NCI-H1092 (cell line): ENCODE results near the gene UGCG.
"Not testable (repeated sequence)": the region's sequence is repeated elsewhere in the genome, so short reads cannot be mapped to it uniquely, and the experiment has no call there.

ENCODE experiments used
- DNase-seq: peaks from one replicate; lab custom pipeline; 2025; lab: John Stamatoyannopoulos, UW

Gene UGCG

DNA sequence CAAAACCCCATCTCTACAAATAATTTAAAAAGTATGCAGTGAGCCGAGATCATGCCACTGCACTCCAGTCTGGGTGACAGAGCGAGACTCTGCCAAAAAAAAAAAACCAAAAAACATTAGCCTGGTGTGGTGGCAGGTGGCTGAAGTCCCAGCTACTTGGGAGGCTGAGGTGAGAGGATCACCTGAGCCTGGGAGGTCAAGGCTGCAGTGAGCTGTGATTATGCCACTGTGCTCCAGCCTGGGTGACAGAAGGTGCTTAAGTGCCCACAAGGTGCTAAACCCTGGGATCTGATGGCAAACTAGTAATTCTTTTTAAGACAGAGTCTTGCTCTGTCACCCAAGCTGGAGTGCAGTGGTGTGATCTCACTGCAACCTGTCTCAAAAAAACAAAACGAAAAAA, 5.7 kb upstream of the UGCG start:
- not testable (repeated sequence) for DNase-seq

DNA sequence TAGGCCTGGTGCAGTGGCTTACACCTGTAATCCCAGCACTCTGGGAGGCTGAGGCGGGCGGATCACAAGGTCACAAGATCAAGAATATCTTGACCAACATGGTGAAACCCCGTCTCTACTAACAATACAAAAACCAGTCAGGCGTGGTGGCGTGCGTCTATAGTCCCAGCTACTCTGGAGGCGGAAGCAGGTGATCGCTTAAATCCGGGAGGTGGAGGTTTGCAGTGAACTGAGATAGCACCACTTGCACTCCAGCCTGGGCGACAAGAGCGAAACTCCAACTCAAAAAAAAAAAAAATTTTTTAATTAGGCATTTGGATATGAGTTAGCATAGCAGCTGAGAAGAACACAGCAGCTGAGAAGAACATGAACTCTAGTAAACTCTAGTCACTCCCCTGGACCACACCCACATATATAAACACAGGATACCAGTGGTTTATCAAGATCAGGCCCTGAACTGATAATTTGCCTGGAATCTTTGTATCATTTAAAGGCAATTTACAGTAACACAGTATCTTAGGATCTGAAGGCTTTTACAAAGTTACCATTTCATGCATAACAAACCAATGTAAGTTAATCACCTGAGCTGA, 4.6 kb upstream of the UGCG start:
- no peak for DNase-seq

DNA sequence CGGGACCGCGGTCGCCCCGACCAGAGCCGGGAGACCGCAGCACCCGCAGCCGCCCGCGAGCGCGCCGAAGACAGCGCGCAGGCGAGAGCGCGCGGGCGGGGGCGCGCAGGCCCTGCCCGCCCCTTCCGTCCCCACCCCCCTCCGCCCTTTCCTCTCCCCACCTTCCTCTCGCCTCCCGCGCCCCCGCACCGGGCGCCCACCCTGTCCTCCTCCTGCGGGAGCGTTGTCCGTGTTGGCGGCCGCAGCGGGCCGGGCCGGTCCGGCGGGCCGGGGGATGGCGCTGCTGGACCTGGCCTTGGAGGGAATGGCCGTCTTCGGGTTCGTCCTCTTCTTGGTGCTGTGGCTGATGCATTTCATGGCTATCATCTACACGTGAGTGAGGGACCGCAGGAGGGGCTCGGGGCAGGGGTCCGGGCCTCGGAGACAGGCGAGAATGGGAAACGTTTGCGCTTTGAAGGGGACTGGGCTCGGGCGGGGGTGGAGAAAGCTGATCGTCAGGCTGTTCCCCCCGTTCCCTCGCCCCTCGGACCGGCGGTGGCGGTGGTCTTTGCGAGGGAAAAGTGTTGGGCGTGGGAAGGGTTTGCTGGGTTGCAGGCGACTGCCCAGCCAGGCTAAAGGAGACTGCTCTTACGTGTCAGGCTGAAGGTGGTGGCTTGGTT, 457 bp downstream of the UGCG start:
- DNase-seq = peak; percentile 65

DNA sequence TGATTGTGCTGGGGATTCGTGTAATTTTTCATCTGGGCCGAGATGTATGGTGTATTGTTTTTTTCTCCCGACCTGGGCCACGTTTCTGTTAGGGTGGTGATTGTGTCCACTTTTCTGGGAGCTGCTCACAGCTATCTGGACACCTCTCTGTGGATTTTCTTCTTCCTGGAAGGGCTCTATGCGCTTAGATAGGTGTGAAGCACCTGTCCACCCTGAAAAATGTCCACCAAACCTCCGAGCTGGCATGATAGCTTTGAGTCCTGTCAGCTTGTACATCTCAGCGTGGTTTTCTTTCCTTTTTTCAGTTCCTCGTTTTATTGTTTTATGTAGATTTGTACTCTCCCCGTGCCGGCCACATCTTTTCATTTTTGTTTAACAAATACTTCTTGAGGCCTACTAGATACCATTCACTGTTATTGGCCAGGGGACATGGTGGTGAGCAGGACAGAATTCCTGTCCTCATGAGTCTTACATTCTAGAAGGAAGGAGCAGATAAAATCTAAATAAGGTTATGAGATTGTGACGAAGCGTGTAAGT, 1.1 kb downstream of the UGCG start:
- peak; percentile 38 for DNase-seq

DNA sequence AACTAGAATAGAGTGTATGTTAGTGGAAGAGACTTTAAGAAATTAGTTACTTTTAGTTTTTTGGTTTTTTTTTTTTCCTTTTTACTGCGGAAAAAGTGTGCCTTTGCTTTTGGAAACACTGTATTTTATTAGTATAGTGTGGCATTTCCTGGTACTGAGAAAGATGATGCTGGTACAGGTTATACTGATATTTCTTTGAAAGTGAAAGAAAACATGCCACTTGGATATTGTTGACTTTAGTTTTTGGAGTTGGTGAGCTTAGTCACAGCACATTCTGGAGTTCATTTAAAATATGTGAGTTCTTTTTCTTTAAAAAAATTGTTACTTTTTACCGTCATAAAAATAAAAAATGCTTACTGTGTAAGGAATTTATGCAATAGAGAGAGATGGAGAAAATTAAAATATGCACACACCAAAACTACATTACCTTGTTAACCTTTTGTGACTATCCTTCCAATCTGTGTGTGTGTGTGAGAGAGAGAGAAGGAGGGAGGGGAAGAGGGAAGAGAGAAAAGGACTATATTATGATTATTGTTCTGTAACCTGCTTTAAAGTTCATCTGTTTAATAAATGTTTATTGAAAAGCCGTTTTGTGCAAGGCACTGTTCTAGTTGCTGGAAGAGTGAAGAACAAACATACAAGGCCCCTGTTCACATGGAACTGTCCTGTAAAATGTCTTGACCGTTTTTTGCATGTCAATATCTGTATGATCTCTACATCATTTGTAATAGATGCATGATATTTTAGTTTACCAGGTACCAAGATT, 1.9 kb downstream of the UGCG start:
- no peak for DNase-seq

DNA sequence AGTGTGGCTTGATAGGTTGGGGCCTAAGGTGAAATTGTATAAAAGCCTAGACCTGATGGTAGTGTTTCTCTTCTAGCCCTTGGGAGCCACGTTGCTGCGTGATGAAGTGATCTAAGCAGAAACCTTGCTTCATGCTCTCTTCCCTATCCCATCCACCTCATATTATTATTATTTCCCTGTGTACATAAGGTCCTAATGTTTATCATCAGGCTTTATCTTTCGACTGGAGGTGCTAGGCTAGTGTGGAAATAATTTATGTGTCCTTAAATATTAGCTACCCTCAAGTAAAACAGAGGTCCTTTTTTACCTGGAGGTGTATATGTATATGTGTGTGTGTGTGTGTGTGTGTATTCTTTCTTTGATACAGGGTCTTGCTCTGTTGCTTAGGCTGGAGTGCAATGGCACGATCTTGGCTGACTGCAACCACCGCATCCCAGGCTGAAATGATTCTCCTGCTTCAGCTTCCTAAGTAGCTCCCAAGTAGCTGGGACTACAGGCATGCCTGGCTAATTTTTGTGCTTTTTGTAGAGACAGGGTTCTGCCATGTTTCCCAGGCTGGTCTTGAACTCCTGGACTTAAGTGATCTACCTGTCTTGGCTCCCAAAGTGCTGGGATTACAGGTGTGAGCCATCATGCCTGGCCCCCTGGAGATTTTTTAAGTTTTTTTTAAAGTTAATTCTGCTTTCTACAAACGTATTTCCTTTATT, 3.7 kb downstream of the UGCG start:
- DNase-seq = no peak

DNA sequence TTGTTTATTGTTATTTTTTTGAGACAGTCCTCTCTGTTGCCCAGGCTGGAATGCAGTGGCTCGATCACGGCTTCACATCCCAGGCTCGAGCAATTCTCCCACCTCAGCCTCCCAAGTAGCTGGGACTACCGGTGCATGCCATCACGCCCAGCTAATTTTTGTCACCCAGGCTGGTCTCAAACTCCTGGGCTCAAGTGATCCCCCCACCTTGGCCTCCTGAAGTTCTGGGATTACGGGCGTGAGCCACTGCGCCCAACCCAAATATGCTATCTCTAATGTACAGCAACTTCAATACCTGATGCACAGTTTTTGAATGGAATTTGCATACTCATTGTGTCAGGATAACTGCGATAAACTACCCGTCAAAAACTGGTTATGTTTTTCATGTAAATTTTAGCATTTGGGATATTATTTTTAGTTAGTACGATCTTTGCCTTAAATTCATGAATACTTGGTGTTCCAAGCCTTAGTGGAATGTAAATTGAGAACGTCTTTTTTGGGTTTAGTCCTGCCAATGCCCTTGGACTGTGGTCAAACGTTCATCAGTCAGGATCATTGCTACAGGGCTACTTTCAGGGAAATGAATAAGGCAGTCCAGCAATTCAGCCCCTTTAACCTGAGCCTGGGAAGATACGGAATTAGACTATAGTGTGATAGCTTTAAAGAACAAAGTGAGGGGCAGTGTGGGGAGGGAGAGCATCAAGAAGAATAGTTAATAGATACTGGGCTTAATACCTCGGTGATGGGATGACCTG, 4.4 kb downstream of the UGCG start:
- DNase-seq = no peak

DNA sequence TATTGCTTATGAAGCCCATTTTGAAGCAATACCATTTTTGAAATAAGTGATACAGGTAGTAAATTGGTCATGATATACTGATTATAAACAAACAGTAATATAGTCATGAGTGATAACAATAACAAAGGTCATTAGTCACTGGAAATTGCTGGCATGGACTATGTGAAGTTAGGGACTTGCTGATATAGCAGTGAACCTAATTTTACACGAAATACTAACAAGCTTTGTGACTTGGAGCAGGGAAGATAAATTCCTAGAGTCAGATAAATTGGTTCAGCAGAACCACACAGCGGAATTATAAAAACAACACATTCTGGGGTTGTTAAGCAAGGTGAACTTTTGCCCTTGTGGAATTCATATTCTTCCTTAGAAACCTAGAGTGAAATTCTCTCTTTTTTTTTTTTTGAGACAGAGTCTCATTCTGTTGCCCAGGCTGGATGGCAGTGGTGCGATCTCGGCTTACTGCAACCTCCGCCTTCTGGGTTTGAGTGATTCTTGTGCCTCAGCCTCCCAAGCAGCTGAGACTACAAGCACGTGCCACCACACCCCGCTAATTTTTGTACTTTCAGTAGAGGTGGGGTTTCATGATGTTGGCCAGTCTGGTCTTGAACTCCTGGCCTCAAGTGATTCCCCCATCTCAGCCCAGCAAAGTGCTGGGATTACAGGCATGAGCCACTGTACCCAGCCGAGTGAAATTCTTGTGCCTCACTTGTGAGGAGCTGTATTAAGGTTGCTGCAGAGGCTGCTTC, 6.0 kb downstream of the UGCG start:
- no peak for DNase-seq

DNA sequence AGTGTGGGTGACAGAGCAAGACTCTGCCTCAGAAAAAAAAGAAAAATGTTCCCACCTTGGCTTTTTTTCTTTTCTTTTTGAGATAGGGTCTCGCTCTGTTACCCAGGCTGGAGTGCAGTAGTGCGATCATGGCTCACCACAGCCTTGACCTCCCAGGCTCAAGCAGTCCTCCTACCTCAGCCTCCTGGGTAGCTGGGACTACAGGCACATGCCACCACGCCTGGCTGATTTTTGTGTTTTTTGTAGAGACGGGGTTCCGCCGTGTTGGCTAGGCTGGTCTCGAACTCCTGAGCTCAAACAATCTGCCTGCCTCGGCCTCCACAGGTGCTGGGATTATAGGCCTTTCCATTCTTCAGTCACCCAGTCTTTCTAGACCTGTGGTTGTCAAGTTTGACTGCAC, 6.9 kb downstream of the UGCG start:
- DNase-seq = not testable (repeated sequence)

DNA sequence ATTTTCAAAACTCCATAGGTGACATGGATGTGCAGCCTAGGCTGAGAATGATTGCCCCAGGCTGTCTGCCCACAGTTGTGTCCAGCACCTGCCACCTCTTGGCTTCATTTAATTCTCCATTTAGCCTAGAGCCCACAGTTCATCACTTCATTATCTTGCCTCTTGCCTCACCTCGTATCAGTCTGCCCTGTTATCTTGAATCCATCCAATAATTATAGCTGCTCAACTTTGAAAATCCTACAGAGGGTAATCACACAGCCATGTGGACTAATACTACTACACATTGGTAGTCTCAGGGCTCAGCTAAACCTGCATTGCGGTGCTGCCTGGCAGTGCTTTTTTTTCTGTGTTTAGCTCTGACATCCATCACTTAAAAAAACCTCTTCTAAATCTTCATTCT, 7.4 kb downstream of the UGCG start:
- DNase-seq = no peak

DNA sequence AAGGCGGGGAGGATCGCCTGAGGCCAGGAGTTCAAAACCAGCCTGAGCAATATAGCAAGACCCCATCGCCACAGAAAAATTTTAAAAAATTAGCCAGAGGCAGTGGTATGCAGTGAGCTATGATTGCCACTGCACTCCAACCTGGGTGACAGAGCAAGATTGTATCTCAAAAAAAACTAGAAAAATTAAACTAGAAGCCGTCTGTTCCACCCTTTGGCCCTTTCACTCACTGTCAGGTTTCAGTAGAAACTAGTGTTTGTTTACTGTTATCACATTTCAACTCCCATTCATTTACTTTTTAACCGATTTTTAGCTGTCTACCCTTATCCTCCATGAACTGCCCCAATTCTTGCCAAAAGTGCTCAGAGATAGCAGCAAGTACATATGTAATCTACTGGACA, 8.3 kb downstream of the UGCG start:
- DNase-seq = no peak

DNA sequence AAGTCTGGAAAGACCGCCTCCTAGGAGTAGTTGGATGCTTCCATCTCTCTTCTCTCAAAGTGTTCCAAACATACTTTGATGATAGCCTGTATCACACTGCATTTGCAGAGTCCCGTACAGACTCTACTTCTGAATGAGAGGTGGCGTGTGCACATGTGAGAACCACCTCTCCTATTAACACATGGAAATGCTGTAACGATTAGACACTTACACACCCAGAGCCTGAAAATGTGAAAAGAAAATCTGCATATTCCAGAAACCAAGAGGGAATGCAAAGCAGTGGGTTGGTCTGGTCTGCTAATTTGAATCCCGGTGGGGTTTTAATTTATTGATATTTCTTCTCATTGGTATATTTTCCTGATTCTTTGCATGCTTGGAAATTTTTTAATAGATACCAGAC, 10.5 kb downstream of the UGCG start:
- no peak for DNase-seq

DNA sequence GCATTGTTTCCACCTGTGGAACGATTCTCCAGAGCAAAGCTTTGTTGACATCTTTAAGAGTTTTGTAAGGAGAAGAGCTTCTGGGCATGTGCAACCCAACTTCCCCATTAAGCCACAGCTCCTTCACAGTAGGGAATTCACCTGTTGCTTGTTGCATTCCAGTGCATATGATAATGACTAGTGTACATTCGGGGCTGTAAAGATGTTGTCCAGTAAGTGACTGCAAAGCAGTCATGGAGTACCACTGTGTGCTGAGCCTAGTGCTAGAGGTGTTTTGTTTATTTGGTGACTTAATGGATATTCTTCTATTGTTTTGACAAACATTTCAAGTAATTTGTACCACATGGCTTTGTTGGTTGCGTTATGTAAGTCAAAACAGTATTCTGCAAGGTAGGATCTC, 12.8 kb downstream of the UGCG start:
- no peak for DNase-seq

DNA sequence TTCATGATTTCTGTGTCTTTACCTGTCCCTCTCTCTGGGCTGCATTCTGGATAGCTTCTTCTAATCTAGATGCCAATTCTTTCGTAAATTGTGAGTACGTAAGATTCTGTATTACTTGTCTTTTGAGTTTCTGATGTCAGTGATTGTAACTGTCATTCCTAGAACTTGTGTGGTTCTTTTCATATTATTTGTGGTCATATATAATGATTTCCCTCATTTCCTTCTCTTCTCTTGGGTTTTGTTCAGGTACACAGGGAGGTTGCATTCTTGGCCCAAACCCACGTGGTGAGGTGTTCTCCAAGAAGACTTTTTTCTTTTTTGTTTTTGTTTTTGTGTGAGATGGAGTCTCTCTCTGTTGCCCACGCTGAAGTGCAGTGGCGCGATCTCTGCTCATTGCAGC, 13.8 kb downstream of the UGCG start:
- DNase-seq = no peak

DNA sequence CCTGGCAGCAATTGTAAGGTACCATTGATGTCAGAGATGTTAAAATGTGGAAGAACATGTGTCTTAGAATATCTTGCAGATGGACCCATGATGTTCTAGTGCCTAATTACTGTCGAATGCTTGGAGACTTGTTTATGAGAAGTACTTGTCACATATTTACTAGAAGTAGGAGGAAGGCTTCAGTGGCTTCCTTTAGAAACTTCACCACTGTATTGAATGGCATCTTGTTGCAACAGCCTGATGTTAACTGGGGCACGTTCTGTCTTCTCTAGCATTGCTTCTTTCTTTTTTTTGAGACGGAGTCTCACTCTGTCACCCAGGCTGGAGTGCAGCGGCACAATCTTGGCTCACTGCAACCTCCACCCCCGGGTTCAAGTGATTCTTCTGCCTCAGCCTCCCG, 16.5 kb downstream of the UGCG start:
- DNase-seq = no peak

DNA sequence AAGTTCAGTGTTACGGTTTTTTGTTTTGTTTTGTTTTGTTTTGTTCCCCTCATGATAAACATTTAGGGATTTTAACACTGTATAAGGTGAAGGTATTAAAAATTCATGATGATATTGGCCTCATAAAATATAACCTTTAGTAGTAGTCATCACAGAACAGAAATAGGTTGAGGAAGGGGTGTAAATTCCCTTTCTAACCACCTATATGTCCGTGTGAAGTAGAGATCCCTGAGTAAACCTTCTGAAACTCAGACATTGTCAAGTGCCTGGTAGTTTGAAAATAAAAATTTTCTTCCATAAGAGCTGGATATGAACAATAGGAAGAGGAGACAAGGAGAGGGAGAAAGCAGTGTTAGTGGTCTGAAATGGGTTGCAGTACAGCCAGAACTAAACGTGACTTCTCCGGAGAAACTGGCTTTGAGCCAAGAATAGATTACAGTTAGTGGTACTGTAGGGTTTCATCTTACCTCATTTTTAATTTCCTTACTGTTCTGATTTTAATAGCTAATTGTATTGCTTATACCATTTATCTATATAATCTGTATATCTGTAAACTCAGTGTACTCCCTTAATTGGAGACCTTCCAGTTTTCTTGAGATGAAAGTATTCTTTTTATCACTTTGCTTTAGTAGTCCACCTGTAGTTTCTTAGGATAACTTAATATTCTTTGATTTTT, 18.3 kb downstream of the UGCG start:
- DNase-seq = peak; percentile 27

DNA sequence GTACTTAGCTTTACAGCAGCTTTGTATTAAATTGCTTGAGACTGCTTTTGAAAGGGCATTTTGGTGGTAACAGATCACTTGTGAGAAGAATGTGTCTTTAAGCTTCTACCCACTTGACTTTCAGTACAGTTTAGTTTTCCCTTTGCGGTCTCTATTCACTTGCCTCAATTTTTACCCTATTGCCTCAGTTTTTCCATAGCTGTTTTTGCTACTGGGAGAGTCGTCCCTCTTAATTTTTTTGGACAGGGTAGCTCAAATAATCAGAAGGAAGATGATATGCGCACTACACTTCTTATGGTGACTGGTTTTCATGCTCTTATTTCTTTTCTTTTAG, 18.8 kb downstream of the UGCG start:
- DNase-seq = no peak

DNA sequence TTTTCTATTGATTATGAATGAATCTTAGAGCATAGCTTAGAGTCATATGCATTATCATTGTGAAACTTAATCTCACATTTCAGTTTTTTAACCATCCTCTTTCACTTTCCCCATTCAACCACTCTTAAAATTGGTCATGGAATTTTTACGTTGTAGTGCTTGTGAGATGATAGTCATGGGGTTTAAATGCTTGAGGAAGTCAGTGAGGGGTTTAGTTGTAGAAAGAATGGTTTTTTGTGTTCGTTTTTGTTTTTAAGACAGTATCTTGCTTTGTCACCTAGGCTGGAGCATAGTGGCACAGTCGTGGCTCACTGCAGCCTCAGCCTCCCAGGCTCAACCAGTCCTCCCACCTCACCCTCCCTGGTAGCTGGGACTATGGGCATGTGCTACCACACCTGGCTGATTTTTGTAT, 19.6 kb downstream of the UGCG start:
- no peak for DNase-seq

DNA sequence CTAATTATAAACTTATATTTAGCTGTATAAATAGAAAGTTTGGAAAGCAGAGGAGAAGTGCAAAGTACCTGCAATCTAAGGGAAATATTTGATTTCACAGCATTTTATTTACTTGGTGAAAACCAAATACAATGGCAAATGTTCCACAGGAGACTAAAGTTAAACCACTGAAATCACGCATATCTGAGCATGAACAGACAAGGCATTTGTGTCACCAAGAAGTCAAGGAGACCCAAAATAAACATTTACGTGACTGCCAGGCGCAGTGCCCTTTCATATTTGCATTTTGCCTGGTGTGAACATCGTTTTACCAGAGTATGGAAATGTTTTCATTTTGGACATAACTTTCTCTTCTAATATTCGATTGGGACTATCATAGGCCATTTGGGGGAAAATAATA, 20.6 kb downstream of the UGCG start:
- DNase-seq = no peak

DNA sequence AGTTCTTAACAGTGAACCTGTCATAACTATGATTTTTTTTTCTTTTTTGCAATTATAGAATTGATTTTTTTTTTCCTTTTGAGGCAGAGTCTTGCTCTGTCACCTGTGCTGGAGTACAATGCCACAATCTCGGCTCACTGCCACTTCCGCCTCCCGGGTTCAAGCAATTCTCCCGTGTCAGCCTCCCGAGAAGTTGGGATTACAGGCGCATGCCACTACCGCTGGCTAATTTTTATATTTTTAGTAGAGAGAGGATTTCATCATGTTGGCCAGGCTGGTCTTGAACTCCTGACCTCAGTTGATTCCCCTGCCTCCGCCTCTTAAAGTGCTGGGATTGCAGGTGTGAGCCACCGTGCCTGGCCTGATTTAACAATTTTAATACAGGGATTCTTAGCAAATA, 21.4 kb downstream of the UGCG start:
- DNase-seq = no peak

DNA sequence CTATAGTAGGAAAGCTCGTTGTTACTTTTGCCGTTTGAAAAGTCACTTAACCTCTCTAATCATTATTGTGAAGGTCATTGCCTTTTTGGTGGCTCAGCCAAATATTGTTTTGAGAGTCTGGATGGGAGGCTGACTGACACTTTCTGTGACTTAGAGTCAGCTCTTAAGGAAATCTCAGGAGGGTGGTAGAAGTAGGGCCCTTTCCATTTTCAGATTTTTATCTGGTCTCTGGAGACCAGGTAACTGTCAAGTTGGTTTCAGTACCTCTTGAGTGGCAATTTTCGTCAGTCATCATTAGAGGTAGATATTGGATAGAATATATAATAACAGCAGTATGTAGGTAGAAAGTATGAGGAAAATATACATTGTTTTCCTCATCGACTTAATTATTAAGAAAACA, 23.3 kb downstream of the UGCG start:
- no peak for DNase-seq
